SHP77 (cell line): ENCODE results near the gene TST.
A peak's percentile ranks its signal among the peaks of the same experiment; 100 is the strongest.
"Not testable (repeated sequence)": the region's sequence is repeated elsewhere in the genome, so short reads cannot be mapped to it uniquely, and the experiment has no call there.

Source experiments
- DNase-seq, 2 experiments: peaks; one replicate each; lab custom pipeline; 2025; lab: John Stamatoyannopoulos, UW

Gene TST

DNA sequence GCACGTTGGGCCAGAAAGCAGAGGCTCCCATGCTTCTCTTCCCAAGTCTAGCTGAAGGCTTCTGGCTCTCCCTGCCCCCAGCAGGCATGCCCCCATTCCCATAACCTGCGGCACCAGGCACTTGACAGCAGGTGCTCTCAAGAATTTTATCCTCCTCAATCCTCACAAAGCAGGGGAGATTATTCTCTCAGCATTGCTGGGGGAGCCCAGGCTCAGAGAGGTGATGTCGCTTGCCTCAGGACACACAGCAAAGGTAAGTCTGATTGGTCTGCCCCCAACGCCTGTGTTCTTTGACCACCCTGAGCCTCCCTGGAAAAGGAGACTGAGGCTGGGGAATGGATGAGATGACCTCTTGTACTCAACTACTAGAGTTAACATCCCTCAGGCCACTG lies 4.8 kb downstream of the TST start:
- no peak for DNase-seq

GRCh38 chr22:37012956-37013355 lies 6.3 kb downstream of the TST start:
- DNase-seq, result no peak

DNA sequence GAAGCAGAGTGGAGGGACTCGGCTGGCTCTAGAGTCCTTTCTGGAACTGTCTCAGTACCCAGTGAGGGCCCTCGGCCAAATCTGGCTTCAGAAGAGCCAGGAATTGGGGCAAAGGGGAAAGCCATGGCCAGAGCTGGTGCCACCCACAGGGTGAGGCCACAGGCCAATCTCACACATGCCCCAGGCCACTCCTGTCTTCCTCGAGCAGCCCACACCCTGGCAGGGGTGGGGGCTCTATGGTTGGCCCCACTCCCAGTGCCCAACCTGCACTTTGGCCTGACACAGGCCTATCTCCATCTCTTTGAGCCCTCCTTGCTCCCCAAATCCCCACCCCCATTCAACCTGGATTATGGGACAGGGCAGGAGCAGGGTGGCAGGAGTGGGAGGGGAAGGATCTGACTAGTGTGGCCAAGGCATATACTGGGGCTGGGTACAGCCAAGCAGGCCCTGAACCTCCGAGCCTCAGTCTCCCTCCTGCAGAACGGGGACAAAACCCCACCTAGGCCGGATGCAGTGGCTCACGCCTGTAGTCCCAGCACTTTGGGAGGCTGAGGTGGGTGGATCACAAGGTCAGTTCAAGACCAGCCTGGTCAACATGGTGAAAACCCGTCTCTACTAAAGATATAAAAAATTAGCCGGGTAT lies 6.9 kb downstream of the TST start:
- no peak for DNase-seq

GRCh38 chr22:37011472-37011871 lies 7.8 kb downstream of the TST start:
- DNase-seq, result no peak

DNA sequence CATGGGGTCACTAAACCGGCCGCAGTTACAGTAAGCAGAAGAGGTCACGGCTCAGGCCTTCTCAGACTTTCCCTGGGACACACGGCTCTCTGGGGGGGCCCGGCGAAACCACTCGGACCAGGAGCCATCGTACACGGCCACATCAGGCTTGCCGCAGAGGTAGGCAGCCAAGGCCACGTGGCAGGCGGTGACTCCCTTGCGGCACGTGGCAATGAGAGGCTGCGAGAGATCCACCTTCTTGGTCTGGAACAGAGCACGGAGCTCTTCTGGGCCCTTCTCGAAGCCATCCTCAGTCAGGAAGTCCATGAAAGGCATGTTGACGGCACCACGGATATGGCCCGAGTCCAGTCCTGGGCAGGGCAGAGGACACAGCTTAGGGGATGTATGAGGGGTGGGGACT lies 8.3 kb downstream of the TST start:
- DNase-seq, result no peak

GRCh38 chr22:37010174-37010573 lies 9.1 kb downstream of the TST start:
- no peak for DNase-seq

- no peak for DNase-seq
These were observed 9.8 kb downstream of the TST start for GRCh38 chr22:37009490-37009889.

GRCh38 chr22:37008365-37008764 lies 10.9 kb downstream of the TST start:
- no peak for DNase-seq

GRCh38 chr22:37007651-37008050 lies 11.6 kb downstream of the TST start:
- no peak for DNase-seq

GRCh38 chr22:37002633-37003032 lies 16.6 kb downstream of the TST start:
- DNase-seq, result no peak

DNA sequence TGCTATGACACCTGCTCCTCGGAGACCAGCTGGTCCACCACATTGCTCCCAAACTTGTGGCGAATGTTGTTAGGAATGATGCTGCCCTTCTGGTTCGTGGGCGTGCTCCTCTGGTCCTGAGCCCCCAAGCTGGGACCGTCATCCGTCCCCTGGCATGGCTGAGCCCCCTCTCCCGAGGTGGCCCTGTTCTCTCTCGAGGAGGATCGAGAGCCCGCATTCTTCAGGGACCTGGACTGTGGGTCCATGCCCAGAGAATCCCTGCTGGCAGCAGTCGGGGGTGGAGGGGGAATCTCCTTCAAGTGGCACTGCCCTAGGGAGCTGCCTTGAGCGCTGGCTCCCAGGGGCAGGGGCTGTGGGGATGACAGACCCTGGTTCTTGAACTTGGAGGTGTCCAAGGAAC lies 17.4 kb downstream of the TST start:
- DNase-seq, result no peak

DNA sequence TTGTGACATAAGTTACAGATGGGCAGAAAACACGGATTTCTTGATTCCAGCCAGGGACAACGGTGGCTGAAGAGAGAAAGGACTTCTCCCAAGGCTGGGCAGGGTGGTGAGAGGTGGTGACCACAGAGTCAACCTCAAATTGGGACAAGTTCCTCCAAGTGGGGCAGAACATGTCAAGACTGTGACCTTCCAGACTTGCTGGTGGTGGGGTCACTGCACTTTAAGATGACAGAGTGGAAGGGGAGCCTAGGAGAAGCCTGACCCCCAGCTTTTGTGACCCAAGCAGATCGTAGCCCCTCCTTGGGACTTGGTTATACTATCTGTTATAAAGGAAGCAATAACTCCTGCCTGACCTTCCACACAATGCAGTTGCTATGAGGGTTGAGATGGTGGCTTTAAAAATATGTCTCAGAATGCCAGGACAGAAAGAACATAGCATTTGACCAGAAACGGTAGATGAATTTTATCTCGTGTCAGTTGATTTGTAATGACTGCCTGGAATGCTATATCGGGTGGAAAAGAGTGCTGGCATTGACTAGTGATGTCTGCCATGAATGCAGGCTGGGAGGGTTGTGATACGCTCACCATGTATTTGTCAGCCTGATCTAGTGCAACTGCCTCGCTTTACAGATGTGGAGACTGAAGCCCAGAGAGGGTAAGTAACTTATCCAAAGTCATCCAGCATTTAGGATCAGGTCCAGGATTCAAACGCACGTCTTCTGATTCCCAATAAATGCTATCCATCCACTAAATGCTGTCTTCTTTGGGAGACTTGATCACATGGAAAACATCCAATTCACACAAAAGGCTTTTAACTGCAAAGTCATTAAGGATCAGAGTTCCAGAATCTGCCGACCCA lies 18.3 kb downstream of the TST start:
- DNase-seq, result no peak

- DNase-seq, result no peak
These were observed 19.8 kb downstream of the TST start for GRCh38 chr22:36999463-36999862.

GRCh38 chr22:36998620-36999351 lies 20.5 kb downstream of the TST start:
- no peak for DNase-seq

GRCh38 chr22:36997746-36998145 lies 21.5 kb downstream of the TST start:
- no peak for DNase-seq

GRCh38 chr22:36991206-36991605 lies 28.0 kb downstream of the TST start:
- DNase-seq, result no peak

GRCh38 chr22:36990457-36990856 lies 28.8 kb downstream of the TST start:
- no peak for DNase-seq

DNA sequence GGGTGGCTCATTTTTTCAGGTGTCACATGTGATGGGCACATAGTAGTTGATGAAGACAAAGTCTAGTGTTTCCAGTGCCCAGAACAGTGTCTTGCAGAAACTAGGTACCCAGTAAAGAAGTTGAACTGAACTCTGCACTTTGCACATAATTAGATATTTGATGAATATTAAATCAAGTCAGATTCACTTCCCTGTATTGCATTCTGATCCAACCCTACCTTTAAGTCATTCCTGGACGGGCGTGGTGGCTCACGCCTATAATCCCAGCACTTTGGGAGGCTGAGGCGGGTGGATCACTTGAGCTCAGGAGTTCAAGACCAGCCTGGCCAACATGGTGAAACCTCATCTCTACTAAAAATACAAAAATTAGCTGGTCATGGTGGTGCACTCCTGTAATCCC lies 30.2 kb downstream of the TST start:
- DNase-seq, result not testable (repeated sequence)

DNA sequence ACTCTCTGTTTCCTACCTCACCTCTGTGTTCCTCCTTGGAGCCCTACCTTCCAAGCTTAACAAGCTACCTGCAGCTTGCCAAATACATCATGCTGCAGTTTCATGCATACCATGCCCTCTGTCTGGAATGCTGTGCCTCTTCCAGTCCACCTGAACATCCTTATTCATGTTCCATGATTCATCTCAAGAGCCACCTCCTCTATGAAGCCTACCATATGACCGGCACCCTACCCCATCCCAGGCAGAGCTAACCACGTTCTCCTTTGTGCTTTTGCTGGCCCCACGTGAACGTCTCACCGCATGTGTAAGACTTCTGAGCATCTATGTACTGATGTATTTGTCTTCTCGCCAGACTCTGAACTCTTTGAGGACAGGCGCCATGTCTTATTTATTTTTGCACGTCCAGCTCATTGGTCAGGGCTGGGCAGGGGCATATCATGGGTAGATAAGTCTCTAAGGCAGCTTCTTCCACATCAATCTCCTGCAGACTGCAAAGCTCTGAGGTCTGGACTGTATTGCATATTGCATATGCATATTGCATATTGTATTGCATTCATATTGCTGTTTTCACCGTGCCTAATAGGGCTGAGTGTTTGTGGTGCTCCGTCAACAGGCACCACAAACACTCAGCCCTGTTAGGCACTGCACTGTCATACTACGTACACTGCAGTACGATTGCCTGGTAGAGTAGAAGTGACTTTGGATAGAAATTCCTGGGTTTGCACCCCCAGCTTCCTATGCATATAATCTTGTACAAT lies 31.0 kb downstream of the TST start:
- DNase-seq, result no peak

- DNase-seq, result peak in 1 of 2 experiments; percentile 37
These were observed 32.9 kb downstream of the TST start for GRCh38 chr22:36986242-36986821.

DNA sequence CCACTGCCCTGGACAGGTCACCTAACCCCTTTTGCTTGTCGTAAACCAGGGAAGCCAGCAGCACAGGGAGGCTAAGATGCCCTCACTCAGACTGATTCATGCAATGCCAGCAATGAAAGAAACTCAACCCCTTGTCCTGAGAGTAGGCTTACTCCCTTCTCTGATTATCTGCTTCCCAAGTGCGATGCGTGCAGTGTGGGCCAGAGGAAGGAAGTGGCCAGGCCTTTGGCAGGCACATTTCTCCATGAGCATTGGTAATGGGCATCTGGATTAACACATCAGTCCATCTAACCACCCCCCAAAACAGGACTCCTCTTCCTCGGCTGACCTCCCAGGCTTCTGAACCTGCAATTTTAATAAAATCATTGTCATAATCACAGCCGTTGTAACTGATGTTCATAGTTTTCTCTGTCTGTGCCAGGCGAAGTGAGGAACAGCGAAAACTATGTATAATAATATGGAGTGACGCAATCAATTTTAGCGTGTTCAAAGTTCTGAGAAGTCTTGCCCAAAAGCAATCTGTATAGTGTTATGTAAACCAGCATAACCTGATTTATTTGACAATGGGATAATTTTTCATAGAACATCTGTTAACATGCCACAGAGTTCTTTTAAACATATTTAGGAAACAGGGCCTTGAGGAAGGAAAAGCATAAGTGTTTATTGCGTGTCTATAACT lies 33.9 kb downstream of the TST start:
- no peak for DNase-seq
